Activated CD4-positive, alpha-beta memory T cell treated with anti-CD3 and anti-CD28 coated beads for 36 hours (primary cell): ENCODE results near the gene CIRBP. TPM values are rescaled to one million over a fixed set of nuclear protein-coding genes. Genes with fewer than 3 reads are reported as not detected.
"Not testable (repeated sequence)": the region's sequence is repeated elsewhere in the genome, so short reads cannot be mapped to it uniquely, and the experiment has no call there.

Experiments
- CTCF ChIA-PET: fragments of 350-600 bp; sonication (Branson Sonifier 250); formaldehyde crosslinking; loops from one replicate; lab custom pipeline; 2021; ENCODE audit warnings: antibody characterized with exemption, inconsistent platforms; lab: Charles Lee
- POLR2A ChIA-PET: fragments of 350-600 bp; sonication (Branson Sonifier 250); formaldehyde crosslinking; loops from one replicate; lab custom pipeline; 2021; ENCODE audit warnings: antibody characterized with exemption; lab: Charles Lee
- DNase-seq: peaks from one replicate; pipeline ENCODE4 v3.0.0-alpha.2; 2020
- H3K27ac Mint-ChIP-seq: one replicate; pipeline ENCODE4 v1.8.0; 2021; ENCODE audit warnings: mixed read lengths
- H3K27me3 Mint-ChIP-seq: one replicate; pipeline ENCODE4 v1.8.0; 2021; ENCODE audit warnings: mixed read lengths
- H3K36me3 Mint-ChIP-seq: one replicate; pipeline ENCODE4 v1.8.0; 2021; ENCODE audit warnings: mixed read lengths
- H3K4me1 Mint-ChIP-seq: one replicate; pipeline ENCODE4 v1.8.0; 2021; ENCODE audit warnings: low read depth, mixed read lengths
- H3K4me3 Mint-ChIP-seq: one replicate; pipeline ENCODE4 v1.8.0; 2021; ENCODE audit warnings: mild to moderate bottlenecking, mixed read lengths
- H3K9me3 Mint-ChIP-seq: one replicate; pipeline ENCODE4 v1.8.0; 2021; ENCODE audit warnings: mixed read lengths
- intact Hi-C: fragments of 100-400 bp; cut with micrococcal nuclease; formaldehyde crosslinking; loops from one replicate; pipeline ENCODE4 v1.15.1; 2023
- total RNA-seq, 2 experiments: library from RNA; stranded (reverse); gene quantifications; one replicate each; pipeline ENCODE4 v1.2.3, GENCODE V29; 2021

The CIRBP gene
- total RNA-seq, 2 experiments from 2014 or later: 171 to 173 TPM

- Mint-ChIP-seq H3K27ac (no peak overlapping the region), H3K27me3 (peaks cover 23% of the 10 kb centered on the region), H3K9me3 (no peaks in the 10 kb centered on the region), H3K36me3 (no peaks in the 10 kb centered on the region), H3K4me1 (no peaks in the 10 kb centered on the region), H3K4me3 (no peak overlapping the region)
- peak; percentile 55 for DNase-seq
- CTCF ChIA-PET: no interaction called here
- intact Hi-C loops: no loop called here
- POLR2A ChIA-PET: no interaction called here
Measured at GRCh38 chr19:1295169-1296012, 26.3 kb downstream of the CIRBP start.

GRCh38 chr19:1296078-1296477 is 26.9 kb downstream of the CIRBP start:
- H3K4me1 Mint-ChIP-seq: no peaks in the 10 kb centered on the region
- CTCF ChIA-PET: no interaction called here
- no peak overlapping the region for H3K27ac Mint-ChIP-seq
- no peaks in the 10 kb centered on the region for H3K36me3 Mint-ChIP-seq
- POLR2A ChIA-PET: no interaction called here
- no peak overlapping the region for H3K4me3 Mint-ChIP-seq
- DNase-seq: no peak
- intact Hi-C loops: no loop called here
- peaks cover 23% of the 10 kb centered on the region for H3K27me3 Mint-ChIP-seq
- no peaks in the 10 kb centered on the region for H3K9me3 Mint-ChIP-seq

- no peaks in the 10 kb centered on the region for H3K9me3 Mint-ChIP-seq
Measured at GRCh38 chr19:1296575-1297271, 27.6 kb downstream of the CIRBP start.

GRCh38 chr19:1298235-1298634 is 29.1 kb downstream of the CIRBP start:
- POLR2A ChIA-PET: no interaction called here
- intact Hi-C loops: no loop called here
- DNase-seq: no peak
- Mint-ChIP-seq H3K4me3 (no peak overlapping the region), H3K27ac (no peak overlapping the region), H3K27me3 (peaks cover 11% of the 10 kb centered on the region), H3K4me1 (no peaks in the 10 kb centered on the region), H3K36me3 (no peaks in the 10 kb centered on the region), H3K9me3 (no peaks in the 10 kb centered on the region)
- CTCF ChIA-PET: no interaction called here

More at GRCh38 chr19:1296575-1297271, 27.6 kb downstream of the CIRBP start:
- DNase-seq: no peak
- Mint-ChIP-seq H3K27ac (no peak overlapping the region), H3K4me1 (no peaks in the 10 kb centered on the region), H3K27me3 (peaks cover 20% of the 10 kb centered on the region), H3K4me3 (no peak overlapping the region), H3K36me3 (no peaks in the 10 kb centered on the region)
- intact Hi-C loops: no loop called here
- ChIA-PET POLR2A (no interaction called here), CTCF (no interaction called here)

- H3K27me3 Mint-ChIP-seq: peaks cover 5% of the 10 kb centered on the region
- no peak overlapping the region for H3K4me3 Mint-ChIP-seq
- H3K27ac Mint-ChIP-seq: no peak overlapping the region
- no peaks in the 10 kb centered on the region for H3K9me3 Mint-ChIP-seq
- H3K36me3 Mint-ChIP-seq: no peaks in the 10 kb centered on the region
- CTCF ChIA-PET: no interaction called here
- POLR2A ChIA-PET: no interaction called here
- intact Hi-C loops: no loop called here
- no peak for DNase-seq
- no peaks in the 10 kb centered on the region for H3K4me1 Mint-ChIP-seq
Measured at GRCh38 chr19:1299801-1300200, 30.7 kb downstream of the CIRBP start.

GRCh38 chr19:1300744-1301490 is 31.8 kb downstream of the CIRBP start:
- Mint-ChIP-seq H3K9me3 (no peaks in the 10 kb centered on the region), H3K27me3 (peaks cover 1% of the 10 kb centered on the region), H3K27ac (no peak overlapping the region), H3K36me3 (no peaks in the 10 kb centered on the region), H3K4me1 (no peaks in the 10 kb centered on the region), H3K4me3 (no peak overlapping the region)
- ChIA-PET POLR2A (no interaction called here), CTCF (no interaction called here)
- DNase-seq: no peak
- intact Hi-C loops: no loop called here

GRCh38 chr19:1302533-1303239 is 33.6 kb downstream of the CIRBP start:
- CTCF ChIA-PET: interaction anchor here (0.9 kb wide), 1 partner anchor 200 kb away, joined by 3 read pairs; no protein-coding TSS in a partner anchor
- no peaks in the 10 kb centered on the region for H3K36me3 Mint-ChIP-seq
- H3K27me3 Mint-ChIP-seq: no peaks in the 10 kb centered on the region
- H3K4me1 Mint-ChIP-seq: no peaks in the 10 kb centered on the region
- intact Hi-C loops: no loop called here
- no peaks in the 10 kb centered on the region for H3K9me3 Mint-ChIP-seq
- no peak overlapping the region for H3K4me3 Mint-ChIP-seq
- no peak overlapping the region for H3K27ac Mint-ChIP-seq
- no peak for DNase-seq
- POLR2A ChIA-PET: no interaction called here

GRCh38 chr19:1304197-1304924 is 35.2 kb downstream of the CIRBP start:
- ChIA-PET CTCF (interaction anchor here (1.1 kb wide), 1 partner anchor 25 kb away, joined by 4 read pairs; no protein-coding TSS in a partner anchor), POLR2A (no interaction called here)
- H3K36me3 Mint-ChIP-seq: no peaks in the 10 kb centered on the region
- no peak overlapping the region for H3K27ac Mint-ChIP-seq
- no peak overlapping the region for H3K4me3 Mint-ChIP-seq
- DNase-seq: no peak
- no peaks in the 10 kb centered on the region for H3K4me1 Mint-ChIP-seq
- H3K9me3 Mint-ChIP-seq: no peaks in the 10 kb centered on the region
- no peaks in the 10 kb centered on the region for H3K27me3 Mint-ChIP-seq
- intact Hi-C loops: no loop called here

- POLR2A ChIA-PET, H3K36me3 Mint-ChIP-seq, H3K4me3 Mint-ChIP-seq, CTCF ChIA-PET, H3K9me3 Mint-ChIP-seq, H3K27ac Mint-ChIP-seq, H3K27me3 Mint-ChIP-seq, H3K4me1 Mint-ChIP-seq, DNase-seq, intact Hi-C loops: not testable (repeated sequence)
Measured at GRCh38 chr19:1305354-1305753, 36.2 kb downstream of the CIRBP start.

- Mint-ChIP-seq H3K4me3 (no peak overlapping the region), H3K27ac (no peak overlapping the region), H3K4me1 (no peaks in the 10 kb centered on the region), H3K27me3 (no peaks in the 10 kb centered on the region), H3K36me3 (no peaks in the 10 kb centered on the region), H3K9me3 (no peaks in the 10 kb centered on the region)
- intact Hi-C loops: no loop called here
- no peak for DNase-seq
- ChIA-PET CTCF (no interaction called here), POLR2A (no interaction called here)
Measured at GRCh38 chr19:1307320-1307719, 38.2 kb downstream of the CIRBP start.

- H3K9me3 Mint-ChIP-seq: no peaks in the 10 kb centered on the region
- CTCF ChIA-PET: no interaction called here
- intact Hi-C loops: no loop called here
- H3K4me1 Mint-ChIP-seq: no peaks in the 10 kb centered on the region
- no peak overlapping the region for H3K27ac Mint-ChIP-seq
- H3K4me3 Mint-ChIP-seq: no peak overlapping the region
- no peaks in the 10 kb centered on the region for H3K36me3 Mint-ChIP-seq
- no peak for DNase-seq
- no peaks in the 10 kb centered on the region for H3K27me3 Mint-ChIP-seq
- POLR2A ChIA-PET: no interaction called here
Measured at GRCh38 chr19:1307755-1308303, 38.7 kb downstream of the CIRBP start.
